ENCODE results near the gene CCNH. TPM values are rescaled to one million over a fixed set of nuclear protein-coding genes. Genes with fewer than 3 reads are reported as not detected.

Gene CCNH
- total and polyA plus RNA-seq, 9 of the 15 experiments (the other 6 are each of a cell fraction or from before 2014, with no cell fraction given) = 100 to 213 (median 150) TPM

GRCh38 chr5:87389296-87390034 is 23.3 kb downstream of the CCNH start:
- Histone ChIP-seq H3K27ac (ENCODE audit: extremely low read depth, low read depth, low read length) (no peak overlapping the region), H3K9ac (ENCODE audit: insufficient read depth in 1 of 2, low read depth in 2 of 2, low read length in 2 of 2) (no peak overlapping the region), H3K4me2 (ENCODE audit: insufficient read depth, low read length) (no peak overlapping the region), H3K9me3 (replicated peaks; ENCODE audit: control insufficient read depth, insufficient read depth, low read depth, low read length) (no peaks in the 10 kb centered on the region), H2AFZ (ENCODE audit: low read depth, low read length) (no peak overlapping the region), H3K4me3 (no peak overlapping the region), H4K20me1 (replicated peaks; ENCODE audit: control insufficient read depth, insufficient read depth, low read length) (no peaks in the 10 kb centered on the region), H3K79me2 (ENCODE audit: control insufficient read depth, insufficient read depth, low read length) (peaks cover 2% of the 10 kb centered on the region; the same call in 1 of the 3 replicates), H3K27me3 (ENCODE audit: control insufficient read depth in 2 of 2, insufficient read depth in 2 of 2, low read length in 2 of 2) (no peaks in the 10 kb centered on the region), H3K4me1 (replicated peaks in 1 of 2; ENCODE audit: control insufficient read depth in 2 of 2, insufficient read depth in 2 of 2, low read length in 2 of 2) (no peaks in the 10 kb centered on the region), H3K36me3 (ENCODE audit: control insufficient read depth, insufficient read depth, low read length) (peaks cover 99% of the 10 kb centered on the region), H3K9me1 (ENCODE audit: control insufficient read depth, insufficient read depth, low read length) (no peaks in the 10 kb centered on the region)
- TF ChIP-seq TSHZ1 (CRISPR knock-in tag; IDR thresholded peaks at IDR 0.05) (no peak), BRD9 (IDR thresholded peaks at IDR 0.05; ENCODE audit: low read depth, partially characterized antibody) (no peak), BACH1 (tag; IDR thresholded peaks at IDR 0.05) (no peak), ZNF740 (CRISPR knock-in tag; IDR thresholded peaks at IDR 0.05) (no peak), ZNF740 (tag; IDR thresholded peaks at IDR 0.05) (no peak)
- DNase-seq (ENCODE audit: extremely low read depth in 1 of 4, low spot score in 3 of 4) = no peak
- ChIA-PET POLR2A (interaction anchor here (0.7 kb wide), 1 partner anchor 10 kb away, joined by 3 read pairs; no protein-coding TSS in a partner anchor), CTCF (ENCODE audit: low intra/inter-chr PET ratio) (no interaction called here)
- intact Hi-C loops (cut with micrococcal nuclease) = loop anchor here (5.0 to 10.0 kb wide), 2 partner anchors 125 to 317 kb away; partner anchors contain the start of gene RASA1
- no peak for FAIRE-seq
- 94% methylated on average over 13 of the region's 14 CpGs for WGBS (ENCODE audit: insufficient coverage, low coverage, missing lambda C conversion rate)
- BruUV-seq (replicated peaks) = TSS peak; percentile 1
- ATAC-seq = no peak
- in situ Hi-C loops (cut with MboI) = no loop called here

All from K562 (cell line).